Measurements from ENCODE around the gene C1orf159. TPM values are rescaled to one million over a fixed set of nuclear protein-coding genes. Genes with fewer than 3 reads are reported as not detected.

Gene C1orf159
- total RNA-seq, 1 donor from 2014 or later: 8.0 TPM

DNA sequence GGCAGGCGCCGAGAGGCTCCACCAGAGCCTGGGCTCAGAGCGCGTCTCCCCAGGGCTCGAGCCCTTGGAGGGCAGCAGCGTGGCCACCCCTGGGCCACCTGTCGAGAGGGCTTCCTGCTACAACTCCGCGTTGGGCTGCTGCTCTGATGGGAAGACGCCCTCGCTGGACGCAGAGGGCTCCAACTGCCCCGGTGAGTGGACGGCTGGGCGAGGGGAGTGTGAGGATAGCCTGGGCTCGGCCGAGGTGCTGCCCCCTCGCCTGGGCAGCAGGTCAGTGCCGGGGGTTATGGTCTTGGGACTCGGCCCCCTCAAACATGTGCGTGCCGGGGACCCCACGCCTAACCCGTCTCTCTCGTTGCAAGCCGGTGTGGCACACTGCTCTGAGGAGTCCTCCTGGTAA lies 69.1 kb downstream of the C1orf159 start:
- H3K9me3 Mint-ChIP-seq: no peaks in the 10 kb centered on the region
- TF ChIP-seq, protein P1, sequence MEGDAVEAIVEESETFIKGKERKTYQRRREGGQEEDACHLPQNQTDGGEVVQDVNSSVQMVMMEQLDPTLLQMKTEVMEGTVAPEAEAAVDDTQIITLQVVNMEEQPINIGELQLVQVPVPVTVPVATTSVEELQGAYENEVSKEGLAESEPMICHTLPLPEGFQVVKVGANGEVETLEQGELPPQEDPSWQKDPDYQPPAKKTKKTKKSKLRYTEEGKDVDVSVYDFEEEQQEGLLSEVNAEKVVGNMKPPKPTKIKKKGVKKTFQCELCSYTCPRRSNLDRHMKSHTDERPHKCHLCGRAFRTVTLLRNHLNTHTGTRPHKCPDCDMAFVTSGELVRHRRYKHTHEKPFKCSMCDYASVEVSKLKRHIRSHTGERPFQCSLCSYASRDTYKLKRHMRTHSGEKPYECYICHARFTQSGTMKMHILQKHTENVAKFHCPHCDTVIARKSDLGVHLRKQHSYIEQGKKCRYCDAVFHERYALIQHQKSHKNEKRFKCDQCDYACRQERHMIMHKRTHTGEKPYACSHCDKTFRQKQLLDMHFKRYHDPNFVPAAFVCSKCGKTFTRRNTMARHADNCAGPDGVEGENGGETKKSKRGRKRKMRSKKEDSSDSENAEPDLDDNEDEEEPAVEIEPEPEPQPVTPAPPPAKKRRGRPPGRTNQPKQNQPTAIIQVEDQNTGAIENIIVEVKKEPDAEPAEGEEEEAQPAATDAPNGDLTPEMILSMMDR (IDR thresholded peaks at IDR 0.05): no peak
- no peak for TF ChIP-seq EZH2 (IDR thresholded peaks at IDR 0.05)
- H3F3A ChIP-seq (ENCODE audit: low read depth): peaks cover 3% of the 10 kb centered on the region
- H4K20me1 ChIP-seq (ENCODE audit: low read depth): peaks cover 25% of the 10 kb centered on the region
- no peak overlapping the region for H3K4me2 ChIP-seq
- H3K9me3 ChIP-seq (ENCODE audit: low read depth): no peaks in the 10 kb centered on the region
- no peaks in the 10 kb centered on the region for H3K36me3 ChIP-seq
- H3K4me3 ChIP-seq: no peak overlapping the region
- H3K4me1 ChIP-seq: no peaks in the 10 kb centered on the region
- H3K27ac ChIP-seq: no peak overlapping the region
- no peaks in the 10 kb centered on the region for H3K79me2 ChIP-seq (ENCODE audit: low read depth)
- H3K36me3 Mint-ChIP-seq: peaks cover 12% of the 10 kb centered on the region
- no peak overlapping the region for H3K9ac ChIP-seq
- no peak overlapping the region for H3K4me3 Mint-ChIP-seq
- peaks cover 2% of the 10 kb centered on the region for H3K27me3 Mint-ChIP-seq (ENCODE audit: insufficient read depth, low read depth)
- DNase-seq (ENCODE audit: low spot score): no peak
- H3K4me1 Mint-ChIP-seq: no peaks in the 10 kb centered on the region
- H3K27me3 ChIP-seq: no peaks in the 10 kb centered on the region
- H2AFZ ChIP-seq (replicated peaks): no peak overlapping the region
- H3K27ac Mint-ChIP-seq: no peak overlapping the region

DNA sequence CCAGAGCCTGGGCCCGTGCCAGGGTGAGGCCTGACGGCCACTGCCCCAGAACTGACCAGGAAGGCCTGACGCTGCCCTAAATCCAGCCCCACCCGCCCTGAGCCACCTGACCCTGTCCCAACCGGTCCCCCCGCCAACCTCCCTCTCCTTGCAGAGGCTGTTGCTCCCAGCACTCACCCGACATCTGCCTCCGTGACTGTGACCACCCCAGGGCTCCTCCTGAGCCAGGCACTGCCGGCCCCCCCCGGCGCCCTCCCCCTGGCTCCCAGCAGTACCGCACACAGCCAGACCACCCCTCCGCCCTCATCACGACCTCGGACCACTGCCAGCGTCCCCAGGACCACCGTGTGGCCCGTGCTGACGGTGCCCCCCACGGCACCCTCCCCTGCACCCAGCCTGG lies 69.6 kb downstream of the C1orf159 start:
- no peak overlapping the region for H3K27ac Mint-ChIP-seq
- peaks cover 2% of the 10 kb centered on the region for H3K27me3 Mint-ChIP-seq (ENCODE audit: insufficient read depth, low read depth)
- H3F3A ChIP-seq (ENCODE audit: low read depth): peaks cover 3% of the 10 kb centered on the region
- H3K36me3 ChIP-seq: no peaks in the 10 kb centered on the region
- no peaks in the 10 kb centered on the region for H3K4me1 ChIP-seq
- no peak overlapping the region for H3K4me3 ChIP-seq
- no peaks in the 10 kb centered on the region for H3K27me3 ChIP-seq
- no peak overlapping the region for H3K4me3 Mint-ChIP-seq
- peaks cover 30% of the 10 kb centered on the region for H4K20me1 ChIP-seq (ENCODE audit: low read depth)
- no peak overlapping the region for H3K27ac ChIP-seq
- no peak for TF ChIP-seq EZH2 (IDR thresholded peaks at IDR 0.05)
- TF ChIP-seq, protein P1 (IDR thresholded peaks at IDR 0.05): no peak
- no peak for TF ChIP-seq EZH2phosphoT487 (IDR thresholded peaks at IDR 0.05)
- no peaks in the 10 kb centered on the region for H3K9me3 Mint-ChIP-seq
- no peaks in the 10 kb centered on the region for H3K9me3 ChIP-seq (ENCODE audit: low read depth)
- no peak overlapping the region for H2AFZ ChIP-seq (replicated peaks)
- H3K79me2 ChIP-seq (ENCODE audit: low read depth): no peaks in the 10 kb centered on the region
- DNase-seq (ENCODE audit: low spot score): no peak
- peaks cover 12% of the 10 kb centered on the region for H3K36me3 Mint-ChIP-seq
- H3K4me1 Mint-ChIP-seq: no peaks in the 10 kb centered on the region
- H3K4me2 ChIP-seq: no peak overlapping the region
- no peak overlapping the region for H3K9ac ChIP-seq

DNA sequence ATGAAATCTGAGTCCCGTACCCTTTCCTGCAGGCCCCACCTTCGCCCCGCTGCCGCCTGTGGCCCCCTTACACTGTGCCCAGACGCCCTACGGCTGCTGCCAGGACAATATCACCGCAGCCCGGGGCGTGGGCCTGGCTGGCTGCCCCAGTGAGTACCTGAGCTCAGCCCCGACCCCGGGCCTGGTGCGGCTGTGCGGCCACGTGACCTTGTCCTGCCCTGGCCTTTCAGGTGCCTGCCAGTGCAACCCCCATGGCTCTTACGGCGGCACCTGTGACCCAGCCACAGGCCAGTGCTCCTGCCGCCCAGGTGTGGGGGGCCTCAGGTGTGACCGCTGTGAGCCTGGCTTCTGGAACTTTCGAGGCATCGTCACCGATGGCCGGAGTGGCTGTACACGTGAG lies 70.8 kb downstream of the C1orf159 start:
- no peak overlapping the region for H2AFZ ChIP-seq (replicated peaks)
- H3K9ac ChIP-seq: no peak overlapping the region
- DNase-seq (ENCODE audit: low spot score): no peak
- no peak overlapping the region for H3K27ac Mint-ChIP-seq
- no peaks in the 10 kb centered on the region for H3K79me2 ChIP-seq (ENCODE audit: low read depth)
- no peak overlapping the region for H3K4me3 Mint-ChIP-seq
- H4K20me1 ChIP-seq (ENCODE audit: low read depth): peaks cover 38% of the 10 kb centered on the region
- no peaks in the 10 kb centered on the region for H3K9me3 Mint-ChIP-seq
- H3K4me1 Mint-ChIP-seq: no peaks in the 10 kb centered on the region
- H3K27me3 Mint-ChIP-seq (ENCODE audit: insufficient read depth, low read depth): peaks cover 3% of the 10 kb centered on the region
- no peaks in the 10 kb centered on the region for H3K9me3 ChIP-seq (ENCODE audit: low read depth)
- no peak for TF ChIP-seq EZH2phosphoT487 (IDR thresholded peaks at IDR 0.05)
- H3K27me3 ChIP-seq: peaks cover 5% of the 10 kb centered on the region
- H3K4me3 ChIP-seq: no peak overlapping the region
- peaks cover 8% of the 10 kb centered on the region for H3F3A ChIP-seq (ENCODE audit: low read depth)
- H3K4me2 ChIP-seq: no peak overlapping the region
- H3K36me3 Mint-ChIP-seq: peaks cover 10% of the 10 kb centered on the region
- H3K36me3 ChIP-seq: no peaks in the 10 kb centered on the region
- H3K4me1 ChIP-seq: peaks cover 4% of the 10 kb centered on the region
- H3K27ac ChIP-seq: no peak overlapping the region

DNA sequence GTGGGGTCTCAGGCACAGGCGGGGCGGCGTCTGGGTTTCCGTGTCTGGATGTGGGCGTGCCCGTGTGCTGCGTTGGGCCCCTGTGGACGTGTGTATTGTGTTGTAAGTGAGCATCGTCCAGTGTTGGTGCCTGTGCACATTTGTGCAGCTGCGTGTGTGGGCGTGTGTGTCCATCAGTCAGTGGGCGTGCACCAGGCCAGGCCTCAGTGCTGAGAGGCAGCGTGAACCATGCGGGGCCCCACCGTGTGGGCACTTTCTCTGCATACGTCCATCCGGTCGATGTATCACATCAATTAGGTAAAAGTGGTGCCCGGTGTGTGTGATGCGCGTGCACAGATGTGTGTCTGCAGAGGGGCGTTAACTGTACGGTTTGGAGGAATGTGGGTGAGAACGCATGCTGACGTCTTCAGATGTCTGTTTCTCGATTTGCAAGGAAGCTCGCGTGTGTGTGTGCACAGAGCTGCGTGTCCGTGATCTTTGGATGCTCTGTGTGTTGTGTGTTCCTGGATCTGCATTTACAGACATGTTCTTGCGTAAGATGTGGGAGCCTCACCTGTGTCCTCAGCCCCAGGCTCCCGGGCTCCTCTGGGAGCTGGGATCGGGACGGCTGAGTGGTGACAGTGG lies 71.3 kb downstream of the C1orf159 start:
- no peaks in the 10 kb centered on the region for H3K36me3 ChIP-seq
- no peak for TF ChIP-seq EZH2 (IDR thresholded peaks at IDR 0.05)
- TF ChIP-seq, protein P1 (IDR thresholded peaks at IDR 0.05): no peak
- TF ChIP-seq EZH2phosphoT487 (IDR thresholded peaks at IDR 0.05): no peak
- H3K4me1 Mint-ChIP-seq: peaks cover 3% of the 10 kb centered on the region
- H3K27me3 ChIP-seq: peaks cover 11% of the 10 kb centered on the region
- H3K9me3 Mint-ChIP-seq: no peaks in the 10 kb centered on the region
- no peak overlapping the region for H2AFZ ChIP-seq (replicated peaks)
- H3K4me3 Mint-ChIP-seq: no peak overlapping the region
- H3K4me1 ChIP-seq: peaks cover 10% of the 10 kb centered on the region
- H3F3A ChIP-seq (ENCODE audit: low read depth): peaks cover 11% of the 10 kb centered on the region
- H3K27ac ChIP-seq: no peak overlapping the region
- no peak for DNase-seq (ENCODE audit: low spot score)
- H3K4me3 ChIP-seq: no peak overlapping the region
- no peaks in the 10 kb centered on the region for H3K9me3 ChIP-seq (ENCODE audit: low read depth)
- no peak overlapping the region for H3K9ac ChIP-seq
- H3K4me2 ChIP-seq: no peak overlapping the region
- H3K36me3 Mint-ChIP-seq: peaks cover 10% of the 10 kb centered on the region
- no peak overlapping the region for H3K27ac Mint-ChIP-seq
- H3K79me2 ChIP-seq (ENCODE audit: low read depth): no peaks in the 10 kb centered on the region
- H4K20me1 ChIP-seq (ENCODE audit: low read depth): peaks cover 44% of the 10 kb centered on the region
- peaks cover 8% of the 10 kb centered on the region for H3K27me3 Mint-ChIP-seq (ENCODE audit: insufficient read depth, low read depth)

All from neural progenitor cell (in vitro differentiated cells).